Endothelial cell of umbilical vein (primary cell): Measurements from ENCODE around the gene MARF1. TPM values are rescaled to one million over a fixed set of nuclear protein-coding genes. Genes with fewer than 3 reads are reported as not detected.

Source experiments
- BruUV-seq: library from RNA; stranded (reverse); fragments of 400-500 nt; replicated peaks from 2 replicates; lab custom pipeline; 2021; lab: Mats Ljungman, UMichigan
- CTCF ChIA-PET: fragments of 300-600, 350-600 bp; sonication (Branson Sonifier 250); formaldehyde crosslinking; loops from one replicate; lab custom pipeline; 2021; ENCODE audit warnings: antibody characterized with exemption, inconsistent platforms; lab: Charles Lee
- POLR2A ChIA-PET: fragments of 300-600, 350-600 bp; sonication (Branson Sonifier 250); formaldehyde crosslinking; loops from one replicate; lab custom pipeline; 2021; ENCODE audit warnings: antibody characterized with exemption, inconsistent platforms; lab: Charles Lee
- DNase-seq: peaks from one replicate; pipeline ENCODE4 v3.0.0-alpha.2; 2011; ENCODE audit warnings: low read depth, low spot score
- FAIRE-seq: peaks from 2 replicates; lab custom pipeline; 2011; peaks lifted over from hg19 to GRCh38; lab: Jason Lieb, UNC
- H2AFZ ChIP-seq: 2 replicates; pipeline ENCODE4 v1.6.0; 2012; ENCODE audit warnings: low read depth, low read length, control low read depth, inconsistent platforms
- H3K27ac ChIP-seq: 2 replicates; pipeline ENCODE4 v1.5.1; 2011; ENCODE audit warnings: low read depth, mild to moderate bottlenecking, control low read depth, low read length, moderate library complexity; ENCODE audit not compliant: insufficient read depth
- H3K27me3 ChIP-seq, 2 experiments: 2 replicates each; pipeline versions ENCODE4 v1.6.0 to v1.6.1; 2011; ENCODE audit warnings: low read length in 2 of 2, mixed read lengths in 1 of 2; ENCODE audit not compliant: control insufficient read depth in 2 of 2, insufficient read depth in 2 of 2
- H3K36me3 ChIP-seq, 2 experiments: 2 replicates in 1 of 2; 3 replicates in 1 of 2; pipeline ENCODE4 v1.5.1; 2011; ENCODE audit warnings: low read length in 2 of 2, mild to moderate bottlenecking in 1 of 2, moderate library complexity in 1 of 2; ENCODE audit not compliant: control insufficient read depth in 2 of 2, insufficient read depth in 2 of 2; ENCODE audit errors: extremely low read depth in 1 of 2
- H3K4me1 ChIP-seq: 3 replicates; pipeline ENCODE4 v1.5.1; 2011; ENCODE audit warnings: mild to moderate bottlenecking, low read length; ENCODE audit not compliant: control insufficient read depth, insufficient read depth; ENCODE audit errors: extremely low read depth
- H3K4me2 ChIP-seq: 2 replicates; pipeline ENCODE4 v1.6.1; 2011; ENCODE audit warnings: low read length, control low read depth, mixed read lengths; ENCODE audit not compliant: insufficient read depth
- H3K4me3 ChIP-seq, 3 experiments: fragments of 200-600 bp in 1 of 3; sonication (generic), shearing (Covaris generic) in 1 of 3; replicated peaks in 1 of 3; 2 replicates each; pipeline ENCODE4 v1.5.1; 2011 to 2016; ENCODE audit warnings: control low read depth in 3 of 3, low read length in 3 of 3, mild to moderate bottlenecking in 2 of 3, inconsistent platforms in 1 of 3, low read depth in 1 of 3, moderate library complexity in 1 of 3; ENCODE audit not compliant: insufficient read depth in 1 of 3
- H3K79me2 ChIP-seq: 2 replicates; pipeline ENCODE4 v1.6.0; 2012; ENCODE audit warnings: low read length, inconsistent platforms; ENCODE audit not compliant: control insufficient read depth, insufficient read depth
- H3K9ac ChIP-seq: replicated peaks from 2 replicates; pipeline ENCODE3; 2011; ENCODE audit warnings: low read length, control low read depth; ENCODE audit not compliant: insufficient read depth; ENCODE audit errors: extremely low read depth
- H3K9me1 ChIP-seq: replicated peaks from 3 replicates; pipeline ENCODE4 v1.6.0; 2011; ENCODE audit warnings: mild to moderate bottlenecking, low read length; ENCODE audit not compliant: control insufficient read depth, insufficient read depth; ENCODE audit errors: extremely low read depth
- H3K9me3 ChIP-seq: replicated peaks from 2 replicates; pipeline ENCODE4 v1.5.1; 2012; ENCODE audit warnings: low read length, inconsistent platforms; ENCODE audit not compliant: control insufficient read depth, insufficient read depth
- H4K20me1 ChIP-seq: replicated peaks from 2 replicates; pipeline ENCODE3; 2011; ENCODE audit warnings: mild to moderate bottlenecking, low read length; ENCODE audit not compliant: control insufficient read depth, insufficient read depth; ENCODE audit errors: extremely low read depth
- CTCF ChIP-seq, 2 donors: IDR thresholded peaks; 1 replicate in 1 of 2; 2 replicates in 1 of 2; pipeline ENCODE4 v1.5.1; 2011; ENCODE audit warnings: low read length in 2 of 2, mild to moderate bottlenecking in 2 of 2, moderate library complexity in 2 of 2, control low read depth in 1 of 2, inconsistent platforms in 1 of 2, low read depth in 1 of 2; ENCODE audit not compliant: insufficient read depth in 1 of 2; ENCODE audit errors: extremely low read depth in 1 of 2
- EZH2 ChIP-seq: IDR thresholded peaks from 2 replicates; pipeline ENCODE4 v1.6.1; 2012; ENCODE audit warnings: borderline replicate concordance, low read depth, mild to moderate bottlenecking, moderate library complexity, low read length, inconsistent platforms; ENCODE audit not compliant: severe bottlenecking
- FOS ChIP-seq: IDR thresholded peaks from 2 replicates; pipeline ENCODE4 v1.6.1; 2011; ENCODE audit warnings: mild to moderate bottlenecking, low read length, moderate library complexity, borderline replicate concordance; ENCODE audit not compliant: insufficient read depth
- GATA2 ChIP-seq: IDR thresholded peaks from 2 replicates; pipeline ENCODE4 v1.7.0; 2011; ENCODE audit warnings: low read depth, mild to moderate bottlenecking, moderate library complexity, mixed read lengths, low read length; ENCODE audit not compliant: insufficient read length, insufficient read depth
- JUN ChIP-seq: IDR thresholded peaks from 2 replicates; pipeline ENCODE4 v1.6.1; 2011; ENCODE audit warnings: borderline replicate concordance, low read depth; ENCODE audit not compliant: insufficient read length, insufficient read depth
- MAX ChIP-seq: IDR thresholded peaks from 2 replicates; pipeline ENCODE4 v1.6.1; 2011; ENCODE audit not compliant: insufficient read depth, insufficient read length
- MYC ChIP-seq: IDR thresholded peaks from one replicate; pipeline ENCODE4 v1.6.1; 2011; ENCODE audit warnings: mild to moderate bottlenecking, low read depth, low read length
- POLR2A ChIP-seq: IDR thresholded peaks from 2 replicates; pipeline ENCODE4 v1.6.1; 2012; ENCODE audit warnings: low read depth, mild to moderate bottlenecking, control low read depth, low read length
- POLR2AphosphoS5 ChIP-seq: IDR thresholded peaks from 2 replicates; pipeline ENCODE4 v1.6.1; 2012; ENCODE audit warnings: low read depth, mild to moderate bottlenecking, control low read depth, low read length, moderate library complexity; ENCODE audit not compliant: insufficient read depth
- dilution Hi-C: fragments of 300-500 bp; cut with MboI; formaldehyde crosslinking; loops from one replicate; pipeline ENCODE4 v1.15.0; 2019; ENCODE audit warnings: low sequenced_read_pairs; ENCODE audit not compliant: extremely low pct_ligation_motif_present
- intact Hi-C: fragments of 100-400 bp; cut with micrococcal nuclease; formaldehyde crosslinking; loops from one replicate; pipeline ENCODE4 v1.10.0; 2022
- polyA plus RNA-seq, 4 experiments: library from polyadenylated mRNA; depleted of rRNA in 3 of 4; stranded (reverse) in 3 of 4; unstranded in 1 of 4; fragments of >200 nt; gene quantifications; 2 replicates each; pipeline versions ENCODE4 v1.2.1 to v1.2.3, GENCODE V29; 2011 to 2012; ENCODE audit warnings: missing spikeins in 1 of 4
- total RNA-seq: library from RNA; stranded (reverse); gene quantifications from 2 replicates; pipeline ENCODE4 v1.2.3, GENCODE V29; 2021

MARF1 gene
- total and polyA plus RNA-seq, 2 donors (not counting 3 experiments of a cell fraction or from before 2014, with no cell fraction given), result 14.6 to 58.5 TPM

- Histone ChIP-seq H3K27me3 (no peaks in the 10 kb centered on the region), H3K36me3 (peaks cover 31 to 33% of the 10 kb centered on the region in 2 experiments), H3K79me2 (no peaks in the 10 kb centered on the region), H3K4me3 (no peak overlapping the region), H3K9ac (no peak overlapping the region), H3K27ac (no peak overlapping the region), H3K9me1 (no peaks in the 10 kb centered on the region), H3K4me2 (no peak overlapping the region), H3K9me3 (no peaks in the 10 kb centered on the region), H4K20me1 (no peaks in the 10 kb centered on the region), H2AFZ (no peak overlapping the region), H3K4me1 (no peaks in the 10 kb centered on the region)
- intact Hi-C loops, result no loop called here
- CTCF ChIA-PET, result interaction anchor here (1.1 kb wide), 1 partner anchor 10 kb away, joined by 3 read pairs; no protein-coding TSS in a partner anchor
- BruUV-seq, result no TSS peak
- dilution Hi-C loops, result no loop called here
- POLR2A ChIA-PET, result no interaction called here
- TF ChIP-seq JUN (no peak), POLR2AphosphoS5 (no peak), MAX (no peak), EZH2 (no peak), CTCF (IDR thresholded peaks at IDR 0.05; ENCODE audit: extremely low read depth in 1 of 2, insufficient read depth in 1 of 2, low read depth in 1 of 2, low read length in 2 of 2) (no peak), MYC (no peak), GATA2 (no peak), POLR2A (no peak), FOS (no peak)
- no peak for DNase-seq
- FAIRE-seq, result no peak
Observed at GRCh38 chr16:15611610-15612009, 31.3 kb downstream of the MARF1 start.
